Suprapubic skin (tissue), 4 donors: ENCODE results near the gene BRD3OS.

Source experiments
- CTCF ChIP-seq, 2 donors: fragments of 200-600 bp in 1 of 2; fragments of 450-650 bp in 1 of 2; sonication (generic) in 1 of 2; IDR thresholded peaks; one replicate each; pipeline ENCODE4 v1.5.1; 2016 to 2019; ENCODE audit warnings: antibody characterized with exemption in 2 of 2, mild to moderate bottlenecking in 1 of 2, moderate library complexity in 1 of 2
- EP300 ChIP-seq: sonication (generic); formaldehyde crosslinking; IDR thresholded peaks from one replicate; pipeline ENCODE4 v1.6.1; 2017; ENCODE audit warnings: antibody characterized with exemption
- POLR2A ChIP-seq, 2 donors: fragments of 450-650 bp; IDR thresholded peaks; one replicate each; pipeline ENCODE4 v1.6.1; 2017; ENCODE audit warnings: antibody characterized with exemption in 2 of 2, mild to moderate bottlenecking in 2 of 2, moderate library complexity in 2 of 2
- POLR2AphosphoS5 ChIP-seq, 3 donors: sonication (generic); formaldehyde crosslinking; IDR thresholded peaks; one replicate each; pipeline ENCODE4 v1.6.1; 2017; ENCODE audit warnings: antibody characterized with exemption in 3 of 3

GRCh38 chr9:134034215-134035040 is 9.1 kb downstream of the BRD3OS start:
- no peak for TF ChIP-seq POLR2AphosphoS5 (IDR thresholded peaks at IDR 0.05)
- TF ChIP-seq CTCF (IDR thresholded peaks at IDR 0.05), result no peak
- TF ChIP-seq EP300, result no peak
- TF ChIP-seq POLR2A (IDR thresholded peaks at IDR 0.05), result no peak
